ENCODE measurements around the gene SEPHS1.
"Not testable (repeated sequence)": the region's sequence is repeated elsewhere in the genome, so short reads cannot be mapped to it uniquely, and the experiment has no call there.

The SEPHS1 gene, protein sequence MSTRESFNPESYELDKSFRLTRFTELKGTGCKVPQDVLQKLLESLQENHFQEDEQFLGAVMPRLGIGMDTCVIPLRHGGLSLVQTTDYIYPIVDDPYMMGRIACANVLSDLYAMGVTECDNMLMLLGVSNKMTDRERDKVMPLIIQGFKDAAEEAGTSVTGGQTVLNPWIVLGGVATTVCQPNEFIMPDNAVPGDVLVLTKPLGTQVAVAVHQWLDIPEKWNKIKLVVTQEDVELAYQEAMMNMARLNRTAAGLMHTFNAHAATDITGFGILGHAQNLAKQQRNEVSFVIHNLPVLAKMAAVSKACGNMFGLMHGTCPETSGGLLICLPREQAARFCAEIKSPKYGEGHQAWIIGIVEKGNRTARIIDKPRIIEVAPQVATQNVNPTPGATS

DNA sequence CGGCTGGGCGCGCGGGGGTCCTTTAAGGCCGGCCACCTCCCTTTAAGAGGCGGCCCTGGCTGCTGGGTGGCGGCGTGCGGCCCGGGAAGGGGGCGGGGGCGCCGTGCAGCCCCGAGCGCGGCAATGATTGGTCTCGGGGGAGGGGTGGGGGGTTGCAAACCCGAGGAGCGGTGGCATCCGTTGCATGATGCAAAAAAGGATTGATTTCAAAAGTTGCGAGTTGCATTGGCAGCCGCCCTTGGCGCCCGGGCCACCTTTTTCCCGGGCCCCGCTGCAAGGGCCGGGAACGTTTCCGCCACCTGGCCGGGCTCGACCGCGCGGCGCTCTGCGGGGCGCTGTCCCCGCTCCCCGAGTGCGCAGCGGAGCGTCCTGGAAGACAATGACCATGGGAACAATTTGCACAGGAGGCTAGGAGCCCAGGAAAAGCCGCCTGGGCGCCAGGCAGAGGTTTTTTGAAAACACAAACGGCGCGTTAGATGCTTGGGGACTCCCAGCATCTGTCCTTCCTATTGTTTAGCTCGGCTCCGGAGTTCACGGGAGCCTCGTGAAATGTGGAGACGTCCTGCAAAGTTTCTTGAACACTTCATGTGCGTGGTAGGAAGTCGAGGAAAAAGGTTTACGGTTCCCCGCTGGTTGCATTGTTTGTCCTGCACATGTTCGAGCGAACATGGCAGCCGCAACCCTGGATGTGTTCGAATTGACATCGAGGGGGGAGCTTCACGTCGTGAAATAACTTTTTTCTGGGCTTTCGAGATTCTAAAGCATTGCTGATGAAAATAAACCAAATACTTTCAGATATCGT lies at the start of gene SEPHS1:
TSS of gene SEPHS1 (minus strand) at position 78 of the 802 bp plus-strand sequence. CDS start 3,343 bp downstream, outside the sequence.
- DNase-seq (ENCODE audit: low read depth), result peak; percentile 74

DNA sequence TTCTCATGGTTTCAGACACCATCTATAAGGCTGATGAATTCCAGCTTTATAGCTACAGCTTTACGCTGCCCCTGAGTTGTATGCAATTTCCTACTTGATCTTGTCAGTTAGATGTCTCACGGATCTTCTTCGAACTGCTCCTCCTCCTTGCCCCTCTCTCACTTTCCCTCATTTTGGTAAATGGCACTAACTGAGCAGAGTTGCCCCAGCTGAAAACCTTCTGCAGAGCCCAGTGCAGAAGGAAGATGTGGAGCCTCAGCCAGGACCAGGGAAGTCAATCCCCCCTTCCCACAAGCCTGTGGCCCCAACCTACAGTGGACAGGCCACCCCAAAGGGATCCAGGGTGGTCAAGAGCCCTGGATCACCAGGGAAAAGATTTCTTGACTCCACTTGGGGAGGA lies 49.0 kb upstream of the SEPHS1 start:
- no peak for DNase-seq (ENCODE audit: low read depth)

DNA sequence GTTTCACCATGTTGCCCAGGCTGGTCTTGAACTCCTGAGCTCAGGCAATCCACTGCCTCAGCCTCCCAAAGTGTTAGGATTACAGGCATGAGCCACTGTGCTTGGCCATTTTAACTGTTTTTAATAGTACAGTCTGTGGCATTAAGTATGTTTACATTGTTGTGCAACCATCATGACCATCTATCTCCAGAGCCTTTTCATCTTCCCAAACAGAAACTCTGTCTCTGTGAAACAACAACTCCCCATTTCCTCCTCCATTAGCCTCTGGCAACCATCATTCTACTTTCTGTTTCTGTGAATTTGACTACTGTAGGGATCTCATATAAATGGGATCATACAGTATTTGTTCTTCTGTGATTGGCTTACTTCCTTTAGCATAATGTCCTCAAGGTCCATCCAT lies 48.3 kb upstream of the SEPHS1 start:
- no peak for DNase-seq (ENCODE audit: low read depth)

DNA sequence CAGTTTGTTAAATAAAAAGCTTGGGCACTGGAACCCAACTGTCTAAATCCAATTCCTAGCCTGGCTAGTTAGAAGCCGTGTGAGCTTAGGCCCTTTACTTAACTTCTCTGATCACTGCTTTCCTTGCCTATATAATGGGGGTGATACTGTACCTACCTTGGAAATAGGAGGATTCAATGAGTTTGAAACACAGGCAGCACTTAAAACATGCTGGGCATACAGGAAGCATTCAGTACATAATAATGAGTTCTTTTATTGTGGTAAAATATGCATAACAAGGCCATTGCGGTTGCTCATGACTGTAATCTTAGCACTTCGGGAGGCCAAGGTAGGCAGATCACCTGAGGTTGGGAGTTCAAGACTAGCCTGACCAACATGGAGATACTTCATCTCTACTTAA lies 47.4 kb upstream of the SEPHS1 start:
- no peak for DNase-seq (ENCODE audit: low read depth)

DNA sequence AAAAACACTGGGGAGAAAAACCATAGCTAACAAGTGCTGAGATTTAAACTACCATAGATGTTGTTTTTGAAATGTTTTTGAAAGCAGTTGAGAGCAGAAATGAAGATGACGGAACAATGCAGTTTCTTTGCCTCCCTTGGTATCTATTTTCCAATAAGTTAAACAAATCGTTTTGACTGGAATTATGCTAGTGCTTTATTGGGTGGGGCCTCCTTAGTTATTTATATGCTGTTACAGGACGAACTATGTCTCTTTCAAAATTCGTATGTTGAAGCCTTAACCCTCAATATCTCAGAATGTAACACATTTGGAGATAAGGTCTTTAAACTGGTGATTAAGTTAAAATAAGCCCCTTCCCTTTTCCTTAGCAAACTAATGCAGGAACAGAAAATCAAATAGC lies 45.5 kb upstream of the SEPHS1 start:
- no peak for DNase-seq (ENCODE audit: low read depth)

DNA sequence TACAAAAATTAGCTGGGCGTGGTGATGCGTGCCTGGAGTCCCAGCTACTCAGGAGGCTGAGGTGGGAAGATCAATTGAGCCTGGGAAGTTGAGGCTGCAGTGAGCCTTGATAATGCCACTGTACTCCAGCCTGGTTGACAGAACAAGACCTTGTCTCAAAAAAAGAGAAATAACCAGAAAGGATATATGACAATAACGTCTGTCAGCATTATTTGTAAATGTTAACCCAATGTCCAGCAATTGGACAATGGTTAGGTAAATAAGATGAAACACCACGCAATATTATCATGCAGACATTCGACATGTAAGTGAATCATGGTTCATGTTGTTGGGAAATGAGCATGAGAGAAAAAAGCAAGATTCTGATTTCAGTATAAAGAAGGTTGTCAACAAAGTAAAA lies 44.6 kb upstream of the SEPHS1 start:
- DNase-seq (ENCODE audit: low read depth), result no peak

DNA sequence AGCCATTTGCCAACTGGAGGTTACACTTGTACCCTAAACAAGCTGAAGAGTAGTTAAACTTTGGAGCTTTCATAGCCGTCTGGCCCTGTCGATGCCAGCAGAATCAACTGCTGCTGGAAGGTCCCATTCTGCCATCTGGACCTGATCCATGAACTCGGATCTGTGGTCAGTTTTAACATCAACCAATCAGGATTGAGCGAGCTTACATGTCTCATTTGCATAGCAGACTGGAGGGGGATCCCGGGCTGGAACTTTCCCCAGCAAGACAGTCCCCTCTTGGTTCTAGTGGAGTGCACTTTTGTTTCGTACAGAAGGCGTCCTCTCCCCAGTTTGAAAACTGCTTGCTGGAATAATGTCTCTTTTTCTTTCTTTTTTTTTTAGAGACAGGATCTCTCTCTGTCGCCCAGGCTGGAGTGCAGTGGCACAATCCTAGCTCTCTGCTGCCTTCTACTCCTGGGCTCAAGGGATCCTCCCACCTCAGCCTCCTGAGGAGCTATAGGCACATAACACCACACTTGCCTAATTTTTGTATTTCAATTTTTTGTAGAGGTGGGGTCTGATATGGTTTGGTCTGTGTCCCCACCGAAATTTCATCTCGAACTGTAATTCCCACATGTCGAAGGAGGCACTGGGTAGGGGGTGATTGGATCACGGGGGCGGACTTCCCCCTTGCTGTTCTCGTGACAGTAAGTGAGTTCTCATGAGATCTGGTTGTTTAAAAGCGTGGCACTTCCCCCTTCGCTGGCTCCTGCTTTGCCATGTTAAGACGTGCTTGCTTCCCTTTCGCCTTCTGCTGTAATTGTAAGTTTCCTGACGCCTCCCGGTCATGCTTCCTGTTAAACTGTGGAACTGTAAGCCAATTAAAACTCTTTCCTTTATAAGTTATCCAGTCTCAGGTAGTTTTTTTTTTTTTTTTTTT lies 42.8 kb upstream of the SEPHS1 start:
- no peak for DNase-seq (ENCODE audit: low read depth)

DNA sequence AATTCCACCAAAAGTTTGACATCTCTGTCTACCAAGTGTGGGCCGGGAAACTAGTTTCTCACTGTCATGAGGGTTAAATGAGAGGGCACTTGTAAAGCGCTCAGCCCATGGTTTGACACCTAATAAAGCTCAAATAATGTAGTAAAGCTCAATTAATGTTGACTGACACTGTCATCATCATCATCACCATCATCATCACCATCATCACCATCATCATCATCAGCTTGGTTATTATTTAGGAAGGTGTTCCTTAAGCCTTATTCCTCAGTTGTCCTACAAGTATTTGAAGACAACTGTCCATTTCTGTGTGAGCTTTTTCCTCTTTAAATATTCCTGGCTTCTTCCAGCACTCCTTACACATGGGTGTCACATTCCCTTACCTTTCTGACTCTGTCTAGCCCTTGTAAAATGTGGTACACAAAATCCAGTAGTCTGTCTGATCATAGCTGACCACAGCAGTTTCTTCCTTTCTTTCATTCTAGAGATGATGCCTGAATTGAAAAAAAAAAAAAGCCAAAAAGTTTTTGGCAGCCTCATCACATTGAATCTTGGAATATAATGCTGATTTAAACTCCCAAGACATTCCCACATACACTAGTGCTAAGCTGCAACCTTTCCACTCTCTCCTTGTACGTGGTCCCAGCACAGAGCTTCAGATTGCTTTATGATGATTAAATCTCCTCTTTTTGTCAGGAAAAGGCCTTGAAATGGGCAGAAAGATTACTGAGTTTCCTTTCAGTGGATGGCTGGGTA lies 40.6 kb upstream of the SEPHS1 start:
- no peak for DNase-seq (ENCODE audit: low read depth)

DNA sequence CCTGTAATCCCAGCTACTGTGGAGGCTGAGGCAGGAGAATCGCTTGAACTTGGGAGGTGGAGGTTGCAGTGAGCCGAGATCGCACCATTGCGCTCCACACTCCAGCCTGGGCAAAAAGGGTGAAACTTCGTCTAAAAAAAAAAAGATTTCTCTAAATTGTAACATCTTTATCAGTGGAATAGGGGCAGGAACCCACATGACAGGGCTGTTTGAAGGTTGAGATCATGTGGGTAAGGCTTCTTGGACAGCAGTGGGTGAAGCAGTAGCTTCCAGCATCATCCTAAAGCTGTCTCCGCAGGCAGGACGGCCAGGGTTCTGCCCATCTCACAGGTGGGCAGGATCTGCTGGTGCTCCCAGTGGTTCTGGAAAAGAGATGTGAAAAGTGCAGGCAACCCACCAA lies 37.9 kb upstream of the SEPHS1 start:
- no peak for DNase-seq (ENCODE audit: low read depth)

DNA sequence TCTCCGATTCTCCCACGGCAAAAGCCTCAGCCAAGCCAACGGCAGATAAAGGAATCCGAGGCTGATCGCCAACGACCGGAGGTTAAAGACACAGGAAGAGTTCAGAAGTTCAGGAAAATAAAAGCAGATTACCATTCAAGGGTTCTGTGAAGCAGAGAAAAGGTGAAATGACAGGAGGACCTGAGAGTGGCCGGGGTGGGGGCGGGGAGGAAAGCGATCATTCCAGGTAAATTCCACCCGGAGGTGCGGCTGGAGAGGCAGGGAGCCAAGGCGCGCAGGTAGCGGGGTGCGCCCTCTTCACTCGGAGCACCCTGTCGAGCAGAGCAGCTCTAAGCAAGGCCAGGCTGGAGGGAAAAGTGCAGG lies 35.3 kb upstream of the SEPHS1 start:
- DNase-seq (ENCODE audit: low read depth), result no peak

DNA sequence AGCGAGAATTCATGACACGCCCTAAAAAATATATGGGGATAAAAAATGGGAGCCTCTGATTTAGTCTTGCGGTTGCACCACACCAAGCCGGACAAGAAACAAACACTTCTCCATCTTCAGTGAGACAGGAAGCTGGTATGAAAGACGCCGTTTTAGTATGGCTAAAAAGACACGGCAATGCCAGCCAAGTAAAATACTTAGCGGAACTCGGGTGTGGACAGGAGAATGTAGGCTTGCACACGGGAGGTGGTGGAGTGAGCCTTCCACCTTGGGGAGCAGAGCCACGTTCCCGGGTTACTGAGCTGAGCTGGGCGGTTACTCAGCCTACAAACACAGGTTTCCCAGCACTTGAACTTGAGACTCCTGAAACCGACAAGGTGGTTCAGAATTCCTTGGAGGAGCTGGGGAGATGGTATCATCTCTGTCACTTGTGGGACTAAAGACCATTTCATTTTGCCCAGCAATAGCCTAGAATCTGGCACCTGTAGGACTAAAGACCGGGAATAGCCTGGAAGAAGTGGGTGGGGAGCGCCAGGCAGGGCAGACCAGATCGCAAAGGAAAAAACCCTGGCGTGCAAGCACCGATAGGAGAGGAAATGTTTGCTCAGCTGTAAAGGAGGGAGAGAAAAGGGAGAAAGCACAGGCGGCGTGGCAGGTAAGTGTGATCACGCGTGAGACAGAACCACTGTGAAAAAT lies 34.8 kb upstream of the SEPHS1 start:
- DNase-seq (ENCODE audit: low read depth), result no peak

DNA sequence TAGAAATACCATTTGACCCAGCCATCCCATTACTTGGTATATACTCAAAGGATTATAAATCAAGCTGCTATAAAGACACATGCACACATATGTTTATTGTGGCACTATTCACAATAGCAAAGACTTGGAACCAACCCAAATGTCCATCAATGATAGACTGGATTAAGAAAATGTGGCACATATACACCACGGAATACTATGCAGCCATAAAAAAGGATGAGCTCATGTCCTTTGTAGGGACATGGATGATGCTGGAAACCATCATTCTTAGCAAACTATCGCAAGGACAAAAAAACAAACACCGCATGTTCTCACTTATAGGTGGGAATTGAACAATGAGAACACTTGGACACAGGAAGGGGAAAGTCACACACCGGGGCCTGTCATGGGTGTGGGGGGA lies 31.0 kb upstream of the SEPHS1 start:
- DNase-seq (ENCODE audit: low read depth), result not testable (repeated sequence)

DNA sequence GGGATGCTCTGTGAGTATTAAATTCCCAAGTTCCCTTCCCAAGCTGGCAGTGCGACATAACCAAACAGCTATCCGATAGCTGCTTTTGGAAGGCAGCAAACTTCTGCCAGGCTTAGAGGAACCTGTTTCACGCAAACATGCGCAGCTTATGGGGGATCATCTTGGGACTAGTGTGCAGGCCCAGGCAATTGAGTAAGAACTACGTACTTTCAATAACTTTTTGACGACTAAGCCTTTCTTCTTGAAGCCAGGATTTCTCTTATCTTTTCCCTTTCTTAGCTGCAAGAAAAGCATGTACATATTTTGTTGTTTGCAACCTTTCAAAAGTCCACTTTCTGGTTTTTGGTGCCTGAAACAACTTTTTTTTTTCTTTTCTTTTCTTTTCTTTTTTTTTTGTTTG lies 28.7 kb upstream of the SEPHS1 start:
- no peak for DNase-seq (ENCODE audit: low read depth)

DNA sequence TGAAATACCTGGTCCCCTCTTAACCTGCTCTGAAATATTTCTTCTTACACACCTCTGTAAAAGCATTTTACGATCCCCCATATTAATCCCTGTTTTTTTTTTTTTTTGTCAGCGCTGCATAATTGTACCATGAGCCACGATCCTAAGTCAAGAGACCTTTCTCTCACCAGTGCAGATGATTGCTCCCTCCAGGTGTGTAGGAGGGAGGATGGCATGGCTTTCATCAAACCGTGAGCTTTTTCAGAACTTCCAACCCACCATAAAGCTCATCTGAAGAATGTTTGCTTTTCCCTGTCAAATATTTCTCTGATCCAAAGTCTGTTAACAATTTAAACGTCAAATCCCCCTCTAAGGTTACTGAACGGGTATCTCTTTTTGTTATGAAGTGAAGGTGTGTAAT lies 28.2 kb upstream of the SEPHS1 start:
- DNase-seq (ENCODE audit: low read depth), result no peak

DNA sequence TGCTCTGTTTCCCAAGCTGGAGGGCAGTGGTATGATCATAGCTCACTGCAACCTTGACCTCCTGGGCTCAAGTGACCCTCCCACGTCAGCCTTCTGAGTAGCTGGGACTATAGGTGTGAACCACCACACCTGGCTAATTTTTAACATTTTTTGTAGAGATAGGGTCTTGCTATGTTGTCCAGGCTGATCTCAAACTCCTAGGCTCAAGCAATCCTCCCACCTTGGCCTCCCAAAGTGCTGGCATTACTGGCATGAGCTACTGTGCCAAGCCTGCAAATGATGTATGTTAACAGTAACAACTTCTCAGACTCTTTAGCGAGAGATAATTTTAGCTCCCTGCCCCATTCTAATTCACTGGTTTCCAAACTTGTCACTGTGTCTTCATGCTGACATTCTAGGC lies 27.7 kb upstream of the SEPHS1 start:
- DNase-seq (ENCODE audit: low read depth), result no peak

DNA sequence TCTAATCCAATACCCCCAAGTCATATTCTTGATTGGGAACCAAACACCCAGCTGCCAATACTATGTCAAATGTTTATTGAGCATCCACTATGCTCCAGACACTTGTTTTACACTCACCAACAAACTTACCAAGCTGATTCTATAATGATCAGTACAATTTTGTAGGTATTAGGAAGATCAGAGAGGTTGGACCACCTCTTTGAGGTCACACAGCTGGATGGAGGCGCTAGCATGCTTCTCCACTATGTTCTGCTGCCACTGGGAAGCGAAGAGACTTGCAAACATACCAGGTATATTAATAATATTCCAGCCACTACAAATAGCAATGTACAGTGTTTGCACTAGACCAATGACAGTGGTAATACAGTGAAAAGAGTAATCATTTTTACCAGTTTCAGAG lies 25.6 kb upstream of the SEPHS1 start:
- DNase-seq (ENCODE audit: low read depth), result no peak

DNA sequence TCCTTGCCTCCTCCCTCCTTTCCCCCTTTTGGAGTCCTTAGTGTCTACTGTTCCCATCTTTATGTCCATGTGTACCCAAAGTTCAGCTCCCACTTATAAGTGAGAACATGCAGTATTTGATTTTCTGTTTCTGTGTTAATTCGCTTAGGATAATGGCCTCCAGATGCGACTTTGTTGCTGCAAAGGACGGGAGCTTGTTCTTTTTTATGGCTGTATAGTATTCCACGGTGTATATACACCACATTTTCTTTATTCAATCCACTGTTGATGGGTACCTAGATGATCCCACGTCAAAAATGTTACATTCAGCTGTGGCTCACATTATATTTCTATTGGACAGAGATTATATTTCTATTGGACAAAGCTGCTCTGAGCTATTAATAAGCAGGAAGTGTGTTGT lies 24.4 kb upstream of the SEPHS1 start:
- no peak for DNase-seq (ENCODE audit: low read depth)

DNA sequence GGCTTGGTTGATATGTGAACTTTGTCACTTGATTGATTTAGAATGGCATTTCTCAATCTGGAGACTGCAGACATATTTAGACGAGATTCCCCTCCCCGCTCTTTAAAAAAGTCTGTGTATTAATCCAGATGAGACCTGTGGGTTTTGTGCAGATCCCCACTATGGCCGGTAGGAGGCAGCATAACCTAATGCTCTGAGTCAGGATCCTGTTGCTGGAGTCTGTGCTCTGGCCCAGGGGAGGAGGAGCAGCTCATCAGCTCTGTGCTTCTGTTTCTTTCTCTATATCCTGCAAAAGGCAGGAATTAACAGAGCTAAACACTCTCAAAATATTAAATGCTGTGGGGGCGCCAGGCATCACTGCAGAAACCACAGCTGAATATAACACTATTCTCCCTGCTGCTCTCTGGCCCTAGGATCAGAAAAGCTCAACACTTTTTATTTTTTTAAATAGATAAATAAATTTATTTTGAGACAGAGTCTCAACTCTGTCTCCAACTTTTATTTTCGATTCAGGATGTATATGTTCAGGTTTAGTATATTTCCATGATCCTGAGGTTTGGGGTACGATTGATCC lies 23.9 kb upstream of the SEPHS1 start:
- peak; percentile 28 for DNase-seq (ENCODE audit: low read depth)

DNA sequence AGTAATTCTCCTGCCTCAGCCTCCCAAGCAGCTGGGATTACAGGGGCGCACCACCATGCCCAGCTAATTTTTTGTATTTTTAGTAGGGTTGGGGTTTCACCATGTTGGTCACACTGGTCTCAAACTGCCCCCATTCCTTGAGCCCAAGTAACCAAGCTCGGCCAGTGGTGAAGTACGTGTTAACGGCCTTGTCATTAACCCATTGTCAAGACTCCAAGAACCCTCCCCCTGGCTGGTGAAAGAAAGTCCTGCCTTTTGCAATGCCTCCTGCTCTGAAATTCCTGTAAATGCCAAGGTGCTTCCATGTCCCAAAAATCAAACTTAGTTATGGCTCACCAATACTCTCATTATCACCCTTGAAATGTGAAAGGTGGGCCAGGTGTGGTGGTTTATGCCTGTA lies 18.8 kb upstream of the SEPHS1 start:
- no peak for DNase-seq (ENCODE audit: low read depth)

DNA sequence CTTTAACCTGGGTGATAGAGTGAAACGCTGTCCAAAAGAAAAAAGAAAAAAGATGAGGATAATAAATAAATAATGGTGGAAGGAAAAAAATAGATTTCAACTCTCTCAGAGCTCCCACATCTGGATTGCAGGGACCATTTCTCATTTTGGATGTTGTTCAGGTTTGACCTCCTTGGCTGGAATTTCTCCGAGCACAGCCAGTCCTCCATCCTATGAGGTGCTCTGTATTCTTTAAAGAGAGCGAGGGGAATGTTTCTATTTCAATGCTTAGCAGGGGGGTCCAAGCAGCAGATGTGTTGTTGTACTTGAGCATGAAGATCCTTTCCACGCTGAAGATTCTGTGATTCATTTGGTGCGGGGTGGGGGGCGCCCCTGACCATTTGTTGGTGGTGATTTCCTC lies 17.7 kb upstream of the SEPHS1 start:
- no peak for DNase-seq (ENCODE audit: low read depth)

DNA sequence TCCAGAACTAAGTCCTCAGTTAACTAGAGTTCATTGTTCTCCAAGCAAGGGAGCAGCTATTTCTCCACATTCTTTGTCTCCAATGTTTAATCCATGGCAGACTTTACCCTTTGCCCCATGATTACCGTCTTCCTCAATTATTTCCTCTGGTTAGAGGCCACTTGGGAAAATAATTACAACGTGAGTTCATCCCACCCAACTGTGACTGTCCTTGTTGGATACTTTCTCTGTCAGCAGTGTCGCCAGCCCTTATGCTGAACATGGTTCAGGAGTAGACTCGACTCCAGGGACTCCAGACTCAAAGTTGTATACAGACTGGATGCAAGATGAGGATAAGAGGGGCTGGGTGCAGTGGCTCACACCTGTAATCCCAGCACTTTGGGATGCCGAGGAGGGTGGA lies 17.1 kb upstream of the SEPHS1 start:
- DNase-seq (ENCODE audit: low read depth), result no peak

Data from stimulated activated CD8-positive, alpha-beta memory T cell treated with anti-CD3 and anti-CD28 coated beads, Interleukin-4, amount 100 ng/mL, for 24 hours (primary cell).